Medulla oblongata (tissue), 1 donor: ENCODE data around the gene SLFNL1.

Source experiments
- DNase-seq: peaks from one replicate; pipeline ENCODE4 v3.0.0-alpha.2; 2015; ENCODE audit errors: extremely low spot score

The SLFNL1 gene

DNA sequence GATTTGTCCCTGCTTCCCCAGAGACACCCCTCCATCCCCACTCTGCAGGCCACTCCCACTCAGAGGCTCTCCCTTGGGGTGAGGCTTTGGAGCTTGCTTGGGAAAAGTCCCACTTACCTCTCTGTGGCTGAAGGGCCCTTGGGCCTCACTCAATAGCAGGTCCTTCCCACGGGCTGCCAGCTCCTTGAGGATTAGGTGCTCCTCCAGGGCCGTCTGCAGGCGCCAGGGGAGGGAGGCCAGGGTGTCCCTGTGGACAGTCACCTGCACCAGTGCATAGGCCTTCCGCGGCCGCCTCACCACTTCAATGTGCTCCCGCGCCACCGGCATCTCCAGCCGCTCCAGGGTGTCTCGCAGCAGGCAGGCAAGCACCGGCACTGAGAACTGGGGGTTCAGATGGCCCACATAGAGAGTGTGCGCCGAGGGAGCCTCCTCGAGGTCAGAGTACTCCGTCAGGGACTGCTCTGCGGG is 1.4 kb downstream of the SLFNL1 start:
- no peak for DNase-seq

DNA sequence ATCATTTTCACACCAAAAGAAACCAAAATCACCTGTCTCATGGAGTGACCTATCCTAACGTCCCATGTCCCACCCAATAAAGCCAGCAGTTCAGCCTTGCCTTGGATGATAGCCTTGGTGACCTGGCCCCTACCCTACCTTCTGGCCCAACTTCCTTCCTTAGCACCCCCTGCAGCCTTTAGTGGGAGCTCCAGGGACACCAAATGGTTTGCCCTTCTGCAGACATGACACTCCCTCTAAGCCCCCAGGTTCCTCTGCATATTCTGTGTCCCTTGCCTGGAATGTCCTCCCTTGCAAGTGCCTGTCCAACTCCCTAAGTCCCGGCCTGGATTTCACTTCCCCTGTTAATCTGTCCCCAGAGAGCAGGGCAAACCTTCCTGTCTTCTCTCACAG is 2.2 kb downstream of the SLFNL1 start:
- DNase-seq = no peak

GRCh38 chr1:41018018-41018410 is 3.5 kb downstream of the SLFNL1 start:
- DNase-seq = no peak

DNA sequence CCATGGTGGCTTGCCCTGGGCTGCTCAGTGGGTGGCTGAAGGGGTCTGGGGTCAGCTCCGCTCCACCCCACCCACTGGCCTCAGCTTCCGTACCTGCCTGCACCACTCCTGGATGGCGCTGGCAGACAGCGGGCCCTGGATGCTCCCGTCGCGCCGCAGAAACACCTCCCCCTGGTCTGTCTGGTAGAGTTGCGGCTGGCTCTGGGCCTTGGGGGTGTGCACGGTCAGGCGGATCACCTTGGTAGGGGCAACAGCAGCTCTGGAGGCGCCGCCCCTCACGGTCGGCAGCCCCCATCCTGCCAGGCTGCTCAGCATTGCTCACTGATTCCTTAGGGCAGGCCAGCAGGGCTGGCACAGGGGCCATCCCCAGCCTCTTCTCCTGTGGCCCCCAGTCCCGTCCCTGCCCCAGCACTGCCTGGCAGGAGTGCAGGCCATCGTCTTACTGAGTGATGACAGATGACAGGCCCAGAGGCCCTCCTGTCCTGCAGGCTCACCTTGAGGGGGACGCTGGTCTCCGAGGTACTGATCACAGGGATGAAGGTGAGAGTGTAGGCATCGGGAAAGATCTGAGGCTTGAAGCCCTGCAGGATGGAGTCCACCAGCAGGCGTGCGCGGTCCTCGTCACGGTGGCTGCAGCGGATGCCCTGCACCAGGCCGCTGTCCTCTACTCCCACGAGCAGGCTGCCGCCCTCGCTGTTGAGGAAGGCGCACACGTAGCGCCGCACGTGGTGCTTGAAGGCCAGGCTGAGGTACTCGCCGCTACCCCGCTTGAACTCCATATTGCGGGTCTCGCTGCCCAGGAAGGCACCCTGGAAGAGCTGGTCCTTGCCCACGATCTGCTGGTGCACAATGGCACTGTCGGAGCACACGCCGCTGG is 4.1 kb downstream of the SLFNL1 start:
- DNase-seq = no peak

DNA sequence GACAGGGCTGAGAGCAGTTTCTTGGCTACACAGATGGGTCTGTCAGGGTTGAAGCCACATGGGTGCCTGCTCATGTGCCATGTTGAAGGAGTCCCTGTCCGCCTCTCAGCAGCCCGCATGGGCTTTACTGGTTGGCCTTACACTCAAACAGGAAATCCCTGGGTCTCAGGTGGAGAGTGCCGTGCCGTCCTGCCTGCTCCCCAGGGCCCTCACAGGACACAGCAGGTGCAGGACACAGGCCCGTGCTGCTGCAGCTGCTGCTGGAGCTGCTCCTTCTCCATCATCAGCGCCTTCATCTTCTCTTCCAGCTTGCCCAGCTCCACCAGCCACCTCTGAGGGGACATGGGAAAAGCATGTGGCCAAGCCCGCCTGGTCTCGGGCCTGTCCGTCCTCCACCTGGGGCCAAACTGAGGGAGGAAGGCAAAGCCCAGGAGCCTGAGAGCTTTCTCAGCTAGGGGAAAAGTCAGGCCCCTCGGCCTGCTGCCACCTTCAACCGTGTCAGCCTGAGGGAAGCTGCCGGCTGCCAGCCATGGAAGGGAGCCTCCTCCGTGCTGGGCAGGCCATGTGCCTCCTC is 5.5 kb downstream of the SLFNL1 start:
- DNase-seq = no peak

DNA sequence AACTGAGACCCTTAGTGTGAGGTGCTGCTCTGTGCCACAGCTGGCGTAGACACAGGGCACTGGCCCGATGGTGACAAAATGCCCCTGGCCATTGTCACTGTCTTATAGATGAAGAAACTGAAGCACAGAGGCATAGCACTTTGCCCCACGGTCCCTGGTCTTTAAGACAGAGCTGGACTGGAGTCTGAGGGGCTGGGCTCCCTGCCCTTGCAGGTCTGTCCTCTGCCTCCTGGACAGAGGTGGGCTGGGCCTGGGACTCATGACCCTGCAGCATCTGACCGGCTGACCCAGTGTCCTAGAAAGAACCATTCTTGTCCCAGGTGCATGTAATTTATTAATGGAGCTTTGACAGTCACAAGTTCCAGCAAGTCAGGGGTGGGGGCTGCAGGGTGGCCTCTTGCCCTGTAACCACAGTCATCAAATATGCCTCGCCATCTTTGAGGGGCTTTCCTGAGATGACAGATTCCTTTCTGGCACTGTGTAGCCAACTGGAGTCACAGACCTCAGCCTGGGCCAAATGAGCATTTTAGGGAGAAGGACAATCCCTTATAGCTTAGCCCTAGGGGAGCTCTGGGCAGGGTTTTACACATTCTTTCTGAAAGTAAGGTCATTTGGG is 6.1 kb downstream of the SLFNL1 start:
- DNase-seq = no peak

- DNase-seq = no peak
These were observed 6.7 kb downstream of the SLFNL1 start for GRCh38 chr1:41014871-41015270.

- no peak for DNase-seq
These were observed 7.7 kb downstream of the SLFNL1 start for GRCh38 chr1:41013796-41014195.

GRCh38 chr1:41013024-41013423 is 8.5 kb downstream of the SLFNL1 start:
- DNase-seq = no peak

- no peak for DNase-seq
These were observed 11.2 kb downstream of the SLFNL1 start for GRCh38 chr1:41010345-41010744.

DNA sequence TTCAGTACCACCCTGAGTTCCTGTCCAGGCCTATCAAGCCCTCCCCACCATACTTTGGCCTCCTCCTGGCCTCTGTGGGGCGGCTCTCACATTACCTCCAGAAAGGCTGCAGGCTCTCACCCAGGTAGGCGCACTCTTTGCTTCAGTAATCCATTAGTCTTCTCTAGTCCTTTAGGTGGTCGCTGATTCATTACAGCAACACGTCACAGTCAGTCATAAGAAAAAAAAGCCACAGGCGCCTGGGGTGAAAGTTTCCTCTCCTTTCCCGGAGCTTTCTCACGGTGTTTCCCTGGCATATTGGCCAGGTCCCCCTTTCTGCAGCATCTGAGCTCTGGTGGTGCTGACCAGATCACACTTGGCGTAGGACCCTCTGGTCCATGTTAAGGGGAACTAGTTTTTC is 12.1 kb downstream of the SLFNL1 start:
- no peak for DNase-seq

DNA sequence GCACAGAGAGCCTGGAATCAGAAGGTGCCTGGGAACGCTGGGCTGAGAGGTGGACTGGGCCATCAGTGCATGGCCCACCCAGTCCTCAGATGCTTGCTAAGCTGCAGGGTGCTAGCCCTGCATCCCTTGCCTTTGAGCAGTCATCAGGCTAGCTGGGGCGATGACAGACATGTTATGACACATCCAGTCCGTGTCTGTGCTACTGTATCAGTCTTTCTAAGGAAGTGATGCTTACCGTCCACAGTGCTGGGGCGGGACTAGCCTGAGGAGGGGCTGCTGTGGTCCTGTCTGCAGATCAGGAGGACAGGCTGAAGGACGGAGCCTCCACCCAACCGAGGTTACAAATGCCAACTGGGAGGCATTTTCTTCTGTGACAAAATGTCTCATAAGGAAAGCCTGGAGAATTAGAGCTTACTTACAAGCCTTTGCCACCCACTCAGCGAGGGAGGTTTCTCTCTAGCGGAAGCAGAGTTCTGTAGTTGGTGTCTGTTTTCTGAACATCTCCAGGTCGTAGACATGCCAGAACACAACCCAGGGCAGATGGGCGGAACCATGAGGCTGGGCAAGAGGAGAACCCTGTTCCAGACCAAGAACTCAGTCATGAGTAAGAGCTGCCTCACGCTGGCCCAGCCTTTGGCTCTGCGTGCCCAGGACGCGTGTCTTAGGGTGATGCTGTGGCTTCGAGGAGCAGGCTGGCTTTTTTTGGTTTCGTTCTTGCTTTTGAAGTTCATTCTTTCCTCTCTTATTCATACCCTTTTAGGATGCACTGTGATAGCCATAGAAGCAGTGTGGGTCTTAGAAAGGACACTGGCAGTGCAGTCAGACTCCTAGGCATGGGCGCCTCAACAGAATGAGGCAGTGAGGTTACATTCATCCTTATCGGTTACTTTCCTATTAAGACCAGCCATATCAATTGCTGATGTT is 14.3 kb downstream of the SLFNL1 start:
- DNase-seq = no peak

GRCh38 chr1:41005876-41006275 is 15.6 kb downstream of the SLFNL1 start:
- DNase-seq = no peak

DNA sequence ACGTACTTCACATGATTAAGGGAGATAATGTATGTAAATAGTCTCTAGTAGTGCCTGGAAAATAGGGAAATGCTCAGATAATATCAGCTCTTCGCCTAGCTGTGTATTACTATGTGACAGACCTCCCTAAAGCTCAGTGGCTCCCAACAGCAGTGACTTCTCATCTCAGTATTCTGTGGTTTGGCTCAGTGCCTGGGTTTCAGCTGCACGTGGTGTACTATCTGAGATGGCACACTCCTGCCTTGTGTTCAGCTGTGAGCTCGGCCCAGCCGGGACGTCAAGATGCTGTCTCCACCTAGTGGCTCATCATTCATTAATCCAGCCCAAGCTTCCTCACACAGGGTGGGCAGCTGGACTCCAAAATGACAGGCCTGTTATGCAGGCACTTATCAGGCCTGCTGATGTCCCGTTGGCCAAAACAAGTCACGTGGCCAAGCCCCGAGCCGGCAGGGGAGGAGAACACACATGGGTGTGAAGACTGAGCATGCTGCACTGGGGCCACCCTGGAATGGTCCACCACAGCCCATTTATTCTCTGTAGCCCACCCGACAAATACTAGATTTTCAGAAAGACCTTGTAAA is 17.8 kb downstream of the SLFNL1 start:
- peak; percentile 94 for DNase-seq

- no peak for DNase-seq
These were observed 18.3 kb downstream of the SLFNL1 start for GRCh38 chr1:41003127-41003639.

DNA sequence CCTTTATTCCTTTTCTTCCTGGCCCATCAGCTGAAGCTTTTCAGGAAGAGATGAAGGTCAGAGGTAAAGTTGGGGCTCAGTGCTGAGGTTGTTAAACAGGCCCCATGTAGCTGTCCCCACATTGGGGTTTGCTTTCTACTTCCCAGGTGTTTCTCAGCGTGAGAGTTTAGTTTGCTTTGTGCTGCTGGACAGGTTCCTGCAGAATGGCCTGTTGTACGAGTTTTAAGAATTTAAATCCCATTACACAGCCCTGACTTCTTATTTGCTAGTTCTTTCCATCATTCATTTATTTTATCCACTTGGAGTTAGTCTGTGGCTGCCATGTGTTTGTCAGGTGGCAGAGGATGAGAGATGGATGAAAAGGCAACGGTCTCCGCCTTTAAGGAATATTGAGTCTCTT is 22.9 kb downstream of the SLFNL1 start:
- no peak for DNase-seq

GRCh38 chr1:40997096-40997495 is 24.4 kb downstream of the SLFNL1 start:
- no peak for DNase-seq

DNA sequence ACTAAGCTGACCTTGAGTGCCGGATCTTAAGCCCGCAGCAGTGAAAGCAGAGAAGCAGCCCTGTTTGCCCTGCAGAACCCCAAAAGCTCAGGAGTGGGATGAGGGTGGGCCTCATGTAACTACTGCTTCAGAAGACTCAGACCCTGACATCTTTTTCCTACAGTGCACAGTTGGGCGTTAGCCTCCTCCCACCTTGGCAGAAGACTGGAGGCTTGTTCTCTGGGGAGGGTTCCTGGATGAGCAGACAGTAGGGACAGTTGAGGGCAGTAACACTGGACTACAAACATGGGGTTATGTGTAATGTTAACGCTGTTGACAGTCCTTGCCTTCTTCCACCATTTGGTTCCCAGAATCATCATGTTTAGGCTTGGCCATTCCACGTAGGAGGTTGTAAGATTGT is 32.5 kb downstream of the SLFNL1 start:
- no peak for DNase-seq

GRCh38 chr1:40988280-40988679 is 33.2 kb downstream of the SLFNL1 start:
- DNase-seq = no peak

DNA sequence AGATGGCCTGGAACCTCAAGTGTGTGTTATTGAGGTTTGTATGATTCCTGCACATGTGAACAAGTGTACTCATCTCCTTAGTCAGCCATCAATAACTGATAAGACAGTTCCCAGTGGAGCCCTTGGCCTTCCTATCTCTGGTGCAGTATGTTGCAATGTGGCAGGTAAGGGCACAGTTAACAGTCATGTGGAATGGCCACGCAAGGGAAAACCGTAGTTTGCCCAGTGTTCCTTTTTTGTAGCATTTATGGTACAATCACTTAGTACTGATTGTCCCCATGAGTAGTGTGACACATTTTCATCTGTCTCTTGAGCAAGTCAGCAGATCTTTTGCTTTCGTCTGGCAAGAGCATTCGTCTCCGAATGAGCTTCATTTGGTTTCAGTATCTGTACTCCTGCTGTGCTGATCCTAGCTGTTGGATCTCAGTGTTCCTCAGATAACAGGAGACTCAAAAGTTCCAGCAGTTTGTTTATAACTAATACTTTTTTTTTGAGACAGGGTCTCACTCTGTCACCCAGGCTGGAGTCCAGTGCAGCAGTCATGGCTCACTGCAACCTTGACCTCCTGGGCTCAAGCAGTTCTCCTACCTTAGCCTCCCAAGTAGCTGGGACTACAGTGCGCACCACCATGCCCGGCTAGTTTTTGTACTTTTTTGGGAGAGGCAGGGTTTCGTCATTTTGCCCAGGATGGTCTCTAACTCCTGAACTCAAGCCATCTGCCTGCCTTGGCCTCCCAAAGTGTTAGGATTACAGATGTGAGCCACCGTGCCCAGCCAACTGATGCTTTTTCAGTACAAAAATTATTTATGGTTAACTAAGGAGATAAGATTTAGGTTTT is 33.9 kb downstream of the SLFNL1 start:
- DNase-seq = no peak
